Central memory CD8-positive, alpha-beta T cell (primary cell): ENCODE data around the gene ANKMY1.

Source experiments
- ATAC-seq: fragments of 150-1000 bp; cut with Tn5 transposase; replicated peaks from 2 replicates; pipeline ENCODE4 v1.10.0; 2022; ENCODE audit warnings: mild to moderate bottlenecking, moderate FRiP score, moderate number of reproducible peaks; ENCODE audit not compliant: poor library complexity, severe bottlenecking; ENCODE audit errors: extremely low read depth
- DNase-seq, 2 donors: peaks; one replicate each; pipeline ENCODE4 v3.0.0; 2021; ENCODE audit warnings: low spot score in 2 of 2
- H3K27ac Mint-ChIP-seq: one replicate; pipeline ENCODE4 v1.8.0; 2022; ENCODE audit warnings: low read depth, mild to moderate bottlenecking, moderate library complexity, mixed read lengths
- H3K27me3 Mint-ChIP-seq: one replicate; pipeline ENCODE4 v1.8.0; 2022; ENCODE audit warnings: mixed read lengths
- H3K36me3 Mint-ChIP-seq: one replicate; pipeline ENCODE4 v1.8.0; 2022; ENCODE audit warnings: mild to moderate bottlenecking, moderate library complexity, mixed read lengths; ENCODE audit not compliant: insufficient read depth
- H3K4me1 Mint-ChIP-seq: one replicate; pipeline ENCODE4 v1.8.0; 2022; ENCODE audit warnings: mixed read lengths
- H3K4me3 Mint-ChIP-seq: one replicate; pipeline ENCODE4 v1.8.0; 2022; ENCODE audit warnings: mild to moderate bottlenecking, moderate library complexity, mixed read lengths
- H3K9me3 Mint-ChIP-seq: one replicate; pipeline ENCODE4 v1.8.0; 2022; ENCODE audit warnings: mixed read lengths

Gene ANKMY1

DNA sequence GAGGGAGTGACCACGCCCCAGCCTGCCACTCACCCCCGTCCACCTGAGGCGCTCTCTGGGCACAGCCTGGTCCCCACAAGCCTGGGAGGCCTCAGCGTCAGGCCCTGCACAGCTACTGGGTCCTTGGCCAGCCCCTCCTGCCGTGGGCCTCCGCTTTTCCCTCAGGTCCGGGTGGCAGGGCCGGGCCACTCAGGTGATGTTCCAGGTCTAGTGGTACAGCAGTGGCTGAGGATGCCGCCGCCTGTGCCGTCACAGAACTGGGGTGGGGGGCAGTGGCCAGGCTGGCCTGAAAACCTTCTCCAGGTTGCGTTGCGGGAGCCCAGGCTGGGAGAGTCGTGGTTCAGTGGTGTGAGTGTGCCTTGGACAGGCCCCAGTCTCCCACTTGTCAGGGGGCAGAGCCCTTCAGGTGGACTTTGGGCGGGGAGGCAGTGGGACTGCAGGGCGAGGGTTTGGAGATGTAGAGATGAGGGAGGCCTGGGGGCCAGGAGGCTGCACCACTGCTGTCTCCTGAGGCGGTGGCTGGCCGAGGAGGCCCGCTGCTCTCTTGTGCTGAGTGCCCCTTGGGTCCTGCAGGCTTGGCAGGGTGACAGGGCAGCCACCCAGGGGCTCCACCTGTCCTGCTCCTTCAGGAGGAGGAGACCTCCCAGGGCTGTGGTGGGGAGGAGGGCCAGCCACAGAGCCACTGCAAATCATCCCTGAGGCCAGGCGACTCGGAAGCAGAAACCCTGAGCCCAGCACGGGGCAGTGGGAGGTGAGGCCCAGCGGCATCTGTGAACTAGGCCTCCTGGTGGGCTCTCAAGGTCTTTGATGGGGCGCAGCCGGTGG is 114.7 kb downstream of the ANKMY1 start:
- Mint-ChIP-seq H3K4me3 (no peak overlapping the region), H3K9me3 (no peaks in the 10 kb centered on the region), H3K36me3 (peaks cover 2% of the 10 kb centered on the region), H3K27me3 (peaks cover 28% of the 10 kb centered on the region), H3K27ac (no peak overlapping the region), H3K4me1 (peaks cover 3% of the 10 kb centered on the region)
- ATAC-seq, result no peak
- DNase-seq, result no peak

GRCh38 chr2:240441993-240442411 is 115.8 kb downstream of the ANKMY1 start:
- no peak for DNase-seq
- Mint-ChIP-seq H3K4me1 (peaks cover 10% of the 10 kb centered on the region), H3K27me3 (peaks cover 30% of the 10 kb centered on the region), H3K27ac (no peak overlapping the region), H3K36me3 (peaks cover 2% of the 10 kb centered on the region), H3K4me3 (no peak overlapping the region), H3K9me3 (no peaks in the 10 kb centered on the region)
- ATAC-seq, result no peak

DNA sequence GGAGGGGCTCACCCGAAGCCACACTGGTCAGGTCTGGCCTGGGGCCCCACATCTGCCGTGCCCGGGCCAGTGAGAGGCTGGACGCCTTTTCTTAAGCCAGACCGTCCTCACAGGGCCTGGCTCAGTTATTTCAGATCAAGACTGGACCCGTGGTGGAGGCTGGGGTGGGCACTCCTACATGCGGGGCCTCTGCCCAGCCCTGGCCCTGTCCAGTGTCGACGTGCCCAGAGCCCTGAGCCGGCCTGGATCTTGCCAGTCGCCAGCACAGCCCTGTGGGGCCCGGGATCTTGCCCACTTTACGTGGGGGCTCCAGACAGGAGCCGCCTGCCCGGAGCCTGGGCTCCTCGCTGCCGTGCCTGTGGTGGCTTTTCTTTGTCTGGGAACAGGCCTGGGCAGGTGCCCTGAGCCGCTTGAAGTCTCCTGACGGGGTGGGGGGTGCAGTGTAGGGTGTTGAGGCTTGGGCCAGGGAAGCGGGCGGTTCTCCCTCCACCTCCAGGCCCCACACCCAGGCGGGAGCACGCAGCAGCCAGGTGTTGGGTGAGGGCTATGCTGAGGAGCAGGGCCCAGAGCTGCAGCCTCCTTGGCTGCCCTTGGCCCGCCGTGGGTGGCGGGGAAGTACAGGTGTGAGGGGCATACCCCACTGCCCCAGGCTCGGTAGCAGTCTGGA is 116.3 kb downstream of the ANKMY1 start:
- no peaks in the 10 kb centered on the region for H3K9me3 Mint-ChIP-seq

DNA sequence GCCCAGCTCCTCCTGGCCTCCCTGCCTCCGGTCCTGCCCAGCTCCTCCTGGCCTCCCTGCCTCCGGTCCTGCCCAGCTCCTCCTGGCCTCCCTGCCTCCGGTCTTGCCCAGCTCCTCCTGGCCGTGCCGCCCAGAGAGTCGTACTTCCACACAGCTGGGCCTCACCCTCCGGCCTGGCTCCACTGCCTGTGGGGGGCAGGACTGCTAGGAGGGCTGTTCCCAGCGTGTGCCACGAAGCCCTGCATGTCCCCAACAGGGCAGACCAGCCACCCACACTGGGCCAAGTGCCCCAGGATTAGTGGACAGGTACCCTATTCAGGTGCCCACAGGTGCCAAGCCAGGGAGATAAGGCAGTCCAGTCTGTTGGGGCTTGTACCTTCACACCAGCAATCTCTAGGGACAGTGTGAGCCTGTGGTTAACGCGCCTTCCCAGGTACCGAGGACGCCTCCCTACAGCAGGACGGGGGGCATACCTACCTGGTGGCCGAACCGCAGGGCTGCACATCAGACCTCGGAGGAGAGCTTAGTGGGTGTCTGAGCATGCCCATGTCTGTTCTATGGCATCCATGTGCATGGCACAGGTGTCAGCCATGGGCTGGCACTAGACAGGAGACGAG is 117.0 kb downstream of the ANKMY1 start:
- H3K9me3 Mint-ChIP-seq, result no peaks in the 10 kb centered on the region
- ATAC-seq, result no peak
- H3K27me3 Mint-ChIP-seq, result peaks cover 21% of the 10 kb centered on the region
- peaks cover 10% of the 10 kb centered on the region for H3K4me1 Mint-ChIP-seq
- peaks cover 2% of the 10 kb centered on the region for H3K36me3 Mint-ChIP-seq
- no peak for DNase-seq
- no peak overlapping the region for H3K4me3 Mint-ChIP-seq
- no peak overlapping the region for H3K27ac Mint-ChIP-seq

More for the DNA sequence above, 116.3 kb downstream of the ANKMY1 start:
- DNase-seq (no peak), ATAC-seq (no peak)
- Mint-ChIP-seq H3K4me3 (no peak overlapping the region), H3K27ac (no peak overlapping the region), H3K27me3 (peaks cover 27% of the 10 kb centered on the region), H3K4me1 (peaks cover 10% of the 10 kb centered on the region), H3K36me3 (peaks cover 2% of the 10 kb centered on the region)

DNA sequence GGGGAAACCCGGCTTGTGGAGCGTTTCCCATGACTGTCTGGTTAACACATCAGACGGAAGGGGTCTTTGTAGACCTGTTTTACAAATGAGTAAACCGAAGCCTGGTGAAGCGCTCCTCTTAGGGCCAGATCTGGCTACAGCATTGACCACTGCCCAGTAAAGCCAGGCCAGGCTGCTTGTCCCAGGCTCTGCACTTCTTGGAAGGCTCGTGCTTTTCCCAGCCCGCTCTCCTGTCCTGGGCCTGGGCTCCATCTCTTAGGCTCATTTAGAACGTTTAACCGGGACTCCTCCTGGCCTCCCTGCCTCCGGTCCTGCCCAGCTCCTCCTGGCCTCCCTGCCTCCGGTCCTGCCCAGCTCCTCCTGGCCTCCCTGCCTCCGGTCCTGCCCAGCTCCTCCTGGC is 117.5 kb downstream of the ANKMY1 start:
- H3K9me3 Mint-ChIP-seq, result no peaks in the 10 kb centered on the region
- H3K27ac Mint-ChIP-seq, result no peak overlapping the region
- H3K27me3 Mint-ChIP-seq, result peaks cover 21% of the 10 kb centered on the region
- peaks cover 2% of the 10 kb centered on the region for H3K36me3 Mint-ChIP-seq
- ATAC-seq, result no peak
- no peak overlapping the region for H3K4me3 Mint-ChIP-seq
- H3K4me1 Mint-ChIP-seq, result peaks cover 10% of the 10 kb centered on the region
- no peak for DNase-seq

- peaks cover 10% of the 10 kb centered on the region for H3K4me1 Mint-ChIP-seq
- peaks cover 21% of the 10 kb centered on the region for H3K27me3 Mint-ChIP-seq
- no peak overlapping the region for H3K27ac Mint-ChIP-seq
- H3K36me3 Mint-ChIP-seq, result peaks cover 2% of the 10 kb centered on the region
- ATAC-seq (no peak), DNase-seq (no peak)
- no peaks in the 10 kb centered on the region for H3K9me3 Mint-ChIP-seq
- H3K4me3 Mint-ChIP-seq, result no peak overlapping the region
Measured at GRCh38 chr2:240439698-240440151, 118.1 kb downstream of the ANKMY1 start.

DNA sequence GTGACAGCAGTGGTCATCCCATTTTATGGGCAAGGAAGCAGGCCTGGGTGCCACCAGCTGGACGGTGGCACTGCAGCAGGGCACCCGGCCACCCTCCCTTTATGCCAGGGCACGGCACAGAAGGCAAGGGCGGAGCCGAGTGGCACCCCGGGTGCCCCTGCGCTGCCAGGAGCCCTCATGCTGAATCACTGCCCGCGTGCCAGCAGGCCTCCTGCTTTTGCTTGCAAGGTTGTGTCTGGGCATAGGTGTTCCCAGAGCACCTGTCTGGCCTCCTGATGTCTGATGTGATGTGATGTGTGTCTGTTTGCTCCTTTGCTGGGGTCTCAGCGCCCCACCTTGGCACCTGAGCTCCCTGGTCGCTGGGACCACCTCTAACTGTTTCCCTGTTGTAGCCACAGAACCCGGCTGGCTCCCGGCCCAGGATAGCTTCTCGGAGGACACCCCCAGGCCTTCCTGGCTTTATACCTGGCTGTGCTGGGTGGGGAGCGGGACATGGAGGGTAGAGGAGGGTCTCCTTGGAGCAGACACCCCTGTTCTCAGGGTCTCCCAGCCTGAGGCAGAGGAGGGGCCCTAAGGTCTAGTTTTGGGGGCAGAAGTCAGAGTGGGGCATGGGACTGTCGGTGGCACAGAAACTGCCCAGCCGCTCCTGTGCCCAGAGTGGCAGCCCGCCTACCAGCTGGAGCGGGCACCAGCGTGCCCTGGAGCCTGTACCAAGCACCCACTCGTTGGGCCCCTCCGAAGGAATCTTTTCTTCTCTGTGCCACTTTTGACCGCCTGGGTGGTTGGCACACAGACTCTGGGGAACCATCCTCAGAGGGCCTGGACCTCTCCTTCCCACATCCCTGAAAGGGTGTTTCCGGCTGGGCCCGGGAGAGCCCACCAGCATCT is 118.7 kb downstream of the ANKMY1 start:
- Mint-ChIP-seq H3K4me1 (peaks cover 10% of the 10 kb centered on the region), H3K4me3 (no peak overlapping the region), H3K27ac (no peak overlapping the region), H3K27me3 (peaks cover 21% of the 10 kb centered on the region), H3K9me3 (no peaks in the 10 kb centered on the region), H3K36me3 (no peaks in the 10 kb centered on the region)
- ATAC-seq (no peak), DNase-seq (no peak)

DNA sequence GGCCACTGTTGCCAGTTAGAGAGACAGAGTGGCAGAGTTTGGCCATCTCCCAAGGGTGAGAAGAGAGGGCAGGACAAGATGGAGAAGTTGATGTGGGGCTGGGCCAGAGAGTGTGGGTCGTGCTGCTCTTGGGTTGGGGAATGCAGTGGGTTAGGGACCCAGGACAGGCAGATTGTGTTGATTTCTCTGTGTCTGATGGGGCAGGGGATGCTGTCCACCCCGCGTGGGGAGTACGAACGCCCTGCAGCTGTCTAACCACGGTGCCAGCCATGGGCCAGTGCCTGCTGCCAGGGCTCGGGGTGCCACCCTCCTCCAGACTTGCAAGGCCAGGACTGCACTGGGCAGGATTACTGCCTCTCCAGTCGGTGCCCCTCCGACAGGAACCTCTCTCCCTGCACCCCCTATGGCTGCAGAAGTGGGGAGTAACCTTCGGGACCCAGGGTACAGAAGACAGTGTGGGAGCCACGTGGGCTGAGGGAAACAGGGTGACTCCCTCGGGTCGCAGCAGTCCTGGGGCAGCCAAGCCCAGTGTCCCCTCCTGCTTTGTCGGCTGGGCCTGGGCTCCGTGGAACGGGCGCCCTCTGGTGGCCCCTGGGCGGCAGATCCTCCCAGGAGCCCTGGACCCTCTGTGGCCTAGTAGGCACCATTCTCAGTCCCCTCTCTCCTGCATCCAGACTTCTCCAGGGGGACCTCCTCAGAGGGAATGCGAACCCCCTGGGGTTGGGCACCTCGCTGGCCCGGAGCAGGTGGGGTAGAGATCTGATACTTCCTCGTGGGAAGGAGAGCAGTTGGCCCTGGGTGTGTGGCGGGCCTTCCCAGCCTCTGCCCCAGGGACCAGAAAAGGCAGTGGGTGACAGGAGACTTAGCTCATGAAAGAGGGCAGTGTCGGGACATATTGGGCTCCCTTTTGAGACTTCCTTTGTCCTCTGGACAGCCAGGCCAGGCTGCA is 119.7 kb downstream of the ANKMY1 start:
- ATAC-seq, result peak; percentile 52
- Mint-ChIP-seq H3K4me3 (peak overlapping the region; percentile 56), H3K27me3 (peaks cover 27% of the 10 kb centered on the region), H3K4me1 (peaks cover 10% of the 10 kb centered on the region), H3K9me3 (no peaks in the 10 kb centered on the region), H3K27ac (peak overlapping the region; percentile 22), H3K36me3 (no peaks in the 10 kb centered on the region)
- peak; percentile 34 to 54 for DNase-seq

GRCh38 chr2:240437551-240437860 is 120.3 kb downstream of the ANKMY1 start:
- H3K27me3 Mint-ChIP-seq, result peaks cover 34% of the 10 kb centered on the region
- ATAC-seq (no peak), DNase-seq (no peak)
- H3K4me3 Mint-ChIP-seq, result peak overlapping the region; percentile 56
- H3K27ac Mint-ChIP-seq, result peak overlapping the region; percentile 22
- no peaks in the 10 kb centered on the region for H3K36me3 Mint-ChIP-seq
- peaks cover 10% of the 10 kb centered on the region for H3K4me1 Mint-ChIP-seq
- no peaks in the 10 kb centered on the region for H3K9me3 Mint-ChIP-seq

DNA sequence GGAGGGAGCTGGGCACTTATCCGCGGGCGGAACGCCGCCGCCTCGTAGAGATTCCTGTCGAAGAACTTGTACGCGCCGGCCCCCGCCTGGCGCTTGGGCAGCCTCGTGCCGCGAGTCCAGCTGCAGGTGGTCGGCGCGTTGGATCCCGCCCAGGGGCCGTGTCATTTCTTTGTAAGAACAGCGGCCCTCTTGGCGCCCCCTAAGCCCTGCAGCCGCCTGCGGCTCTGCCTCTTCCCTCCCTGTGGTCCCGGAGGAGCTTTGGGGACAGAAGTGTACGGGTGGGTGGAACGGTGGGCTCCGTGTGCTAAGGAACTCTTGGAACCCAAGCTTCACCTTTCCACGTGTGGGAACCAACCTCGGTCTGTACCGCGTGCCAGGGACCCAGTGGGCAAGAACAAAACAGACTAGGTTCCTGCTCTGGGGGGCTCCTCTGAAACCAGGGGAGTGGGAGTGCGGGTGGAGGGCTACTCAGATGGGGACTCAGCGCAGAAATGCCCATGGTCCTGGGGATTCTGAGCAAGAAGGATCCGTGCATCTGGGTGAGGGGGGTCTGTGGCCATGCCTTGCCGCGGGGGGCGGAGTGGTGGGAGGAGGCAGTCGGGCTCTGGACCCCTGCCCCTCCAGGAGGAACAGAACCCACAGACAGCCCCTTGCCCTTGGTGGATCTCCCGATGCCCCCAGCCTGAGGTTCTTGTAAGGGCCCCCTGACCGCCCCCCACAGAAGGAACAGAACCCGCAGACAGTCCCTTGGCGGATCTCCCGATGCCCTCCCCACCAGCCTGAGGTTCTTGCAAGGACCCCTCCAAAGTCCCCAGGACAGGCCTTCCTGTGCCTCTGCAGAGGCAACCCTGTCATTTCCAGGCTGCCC is 120.9 kb downstream of the ANKMY1 start:
- ATAC-seq, result no peak
- no peaks in the 10 kb centered on the region for H3K9me3 Mint-ChIP-seq
- no peak for DNase-seq
- peak overlapping the region; percentile 56 for H3K4me3 Mint-ChIP-seq
- peaks cover 40% of the 10 kb centered on the region for H3K27me3 Mint-ChIP-seq
- H3K27ac Mint-ChIP-seq, result no peak overlapping the region
- peaks cover 10% of the 10 kb centered on the region for H3K4me1 Mint-ChIP-seq
- no peaks in the 10 kb centered on the region for H3K36me3 Mint-ChIP-seq
